ENCODE measurements around the gene PIK3CD. TPM values are rescaled to one million over a fixed set of nuclear protein-coding genes. Genes with fewer than 3 reads are reported as not detected.

The PIK3CD gene
- total and polyA plus RNA-seq, 4 donors = 1.8 to 11.3 (median 3.4) TPM

- TF ChIP-seq, protein P1, sequence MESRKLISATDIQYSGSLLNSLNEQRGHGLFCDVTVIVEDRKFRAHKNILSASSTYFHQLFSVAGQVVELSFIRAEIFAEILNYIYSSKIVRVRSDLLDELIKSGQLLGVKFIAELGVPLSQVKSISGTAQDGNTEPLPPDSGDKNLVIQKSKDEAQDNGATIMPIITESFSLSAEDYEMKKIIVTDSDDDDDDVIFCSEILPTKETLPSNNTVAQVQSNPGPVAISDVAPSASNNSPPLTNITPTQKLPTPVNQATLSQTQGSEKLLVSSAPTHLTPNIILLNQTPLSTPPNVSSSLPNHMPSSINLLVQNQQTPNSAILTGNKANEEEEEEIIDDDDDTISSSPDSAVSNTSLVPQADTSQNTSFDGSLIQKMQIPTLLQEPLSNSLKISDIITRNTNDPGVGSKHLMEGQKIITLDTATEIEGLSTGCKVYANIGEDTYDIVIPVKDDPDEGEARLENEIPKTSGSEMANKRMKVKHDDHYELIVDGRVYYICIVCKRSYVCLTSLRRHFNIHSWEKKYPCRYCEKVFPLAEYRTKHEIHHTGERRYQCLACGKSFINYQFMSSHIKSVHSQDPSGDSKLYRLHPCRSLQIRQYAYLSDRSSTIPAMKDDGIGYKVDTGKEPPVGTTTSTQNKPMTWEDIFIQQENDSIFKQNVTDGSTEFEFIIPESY (IDR thresholded peaks at IDR 0.05) = no peak
- no peak for TF ChIP-seq FOXA2 (IDR thresholded peaks at IDR 0.05)
Measured at GRCh38 chr1:9604836-9605235, 46.7 kb upstream of the PIK3CD start (continued).

DNA sequence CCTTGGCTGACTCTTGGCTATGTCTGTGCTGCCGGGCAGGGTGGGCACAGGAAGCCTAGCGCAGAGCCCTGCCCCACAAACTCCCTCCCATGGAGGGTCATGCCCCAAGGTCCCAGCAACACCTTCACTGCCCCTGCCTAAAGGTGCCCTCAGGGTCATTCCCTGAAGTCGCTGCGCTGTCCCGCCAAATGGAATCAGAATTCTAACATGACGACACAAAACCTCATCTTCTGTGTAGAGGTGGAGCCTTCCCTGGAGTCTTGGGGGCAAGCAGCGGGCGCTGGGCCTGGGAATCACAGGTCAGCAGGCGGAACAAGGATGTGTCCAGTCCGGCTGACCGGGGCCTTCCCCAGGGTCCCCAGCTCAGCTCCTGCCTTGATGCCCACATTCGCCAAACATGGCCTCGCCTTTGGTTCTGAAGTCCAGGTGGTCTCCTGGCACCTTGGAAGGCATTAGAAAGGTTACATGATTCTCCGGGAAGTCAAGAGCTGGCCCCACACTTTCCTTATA lies 45.5 kb upstream of the PIK3CD start:
- Histone ChIP-seq H3K27me3 (ENCODE audit: control insufficient read depth in 4 of 4, insufficient read depth in 4 of 4, low read length in 3 of 4) (no peaks in the 10 kb centered on the region), H3K27ac (ENCODE audit: low read depth in 1 of 2, low read length in 2 of 2) (no peak overlapping the region), H3K4me1 (ENCODE audit: control insufficient read depth in 4 of 4, insufficient read depth in 4 of 4, low read length in 3 of 4) (no peaks in the 10 kb centered on the region), H3K4me3 (ENCODE audit: low read depth in 1 of 3, low read length in 3 of 3) (no peak overlapping the region), H3K9ac (ENCODE audit: low read depth in 1 of 2, low read length in 2 of 2) (no peak overlapping the region), H3K9me3 (ENCODE audit: control insufficient read depth in 4 of 4, low read length in 3 of 4) (no peaks in the 10 kb centered on the region), H3K36me3 (ENCODE audit: control insufficient read depth in 4 of 4, insufficient read depth in 3 of 4, low read depth in 1 of 4, low read length in 3 of 4) (peaks cover 0 to 12% (median 4%) of the 10 kb centered on the region in 4 donors)
- WGBS = 98% methylated on average over 14 of the region's 14 CpGs
- TF ChIP-seq EGR1 (IDR thresholded peaks at IDR 0.05; ENCODE audit: low read depth in 2 of 2) (no peak), RAD21 (IDR thresholded peaks at IDR 0.05) (no peak), REST (IDR thresholded peaks at IDR 0.05) (no peak), FOXA1 (IDR thresholded peaks at IDR 0.05) (no peak), HNF4A (conservative IDR thresholded peaks at IDR 0.05) (no peak), FOXA2 (IDR thresholded peaks at IDR 0.05) (no peak), NR2F2 (IDR thresholded peaks at IDR 0.05) (no peak), RXRA (IDR thresholded peaks at IDR 0.05) (no peak), JUND (IDR thresholded peaks at IDR 0.05) (no peak), YY1 (IDR thresholded peaks at IDR 0.05) (no peak), TAF1 (conservative IDR thresholded peaks at IDR 0.05) (no peak), SP1 (IDR thresholded peaks at IDR 0.05) (no peak)
- TF ChIP-seq, protein P2, sequence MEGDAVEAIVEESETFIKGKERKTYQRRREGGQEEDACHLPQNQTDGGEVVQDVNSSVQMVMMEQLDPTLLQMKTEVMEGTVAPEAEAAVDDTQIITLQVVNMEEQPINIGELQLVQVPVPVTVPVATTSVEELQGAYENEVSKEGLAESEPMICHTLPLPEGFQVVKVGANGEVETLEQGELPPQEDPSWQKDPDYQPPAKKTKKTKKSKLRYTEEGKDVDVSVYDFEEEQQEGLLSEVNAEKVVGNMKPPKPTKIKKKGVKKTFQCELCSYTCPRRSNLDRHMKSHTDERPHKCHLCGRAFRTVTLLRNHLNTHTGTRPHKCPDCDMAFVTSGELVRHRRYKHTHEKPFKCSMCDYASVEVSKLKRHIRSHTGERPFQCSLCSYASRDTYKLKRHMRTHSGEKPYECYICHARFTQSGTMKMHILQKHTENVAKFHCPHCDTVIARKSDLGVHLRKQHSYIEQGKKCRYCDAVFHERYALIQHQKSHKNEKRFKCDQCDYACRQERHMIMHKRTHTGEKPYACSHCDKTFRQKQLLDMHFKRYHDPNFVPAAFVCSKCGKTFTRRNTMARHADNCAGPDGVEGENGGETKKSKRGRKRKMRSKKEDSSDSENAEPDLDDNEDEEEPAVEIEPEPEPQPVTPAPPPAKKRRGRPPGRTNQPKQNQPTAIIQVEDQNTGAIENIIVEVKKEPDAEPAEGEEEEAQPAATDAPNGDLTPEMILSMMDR (IDR thresholded peaks at IDR 0.05; ENCODE audit: low read depth, low read length, missing input control) = no peak
- TF ChIP-seq, protein P3, sequence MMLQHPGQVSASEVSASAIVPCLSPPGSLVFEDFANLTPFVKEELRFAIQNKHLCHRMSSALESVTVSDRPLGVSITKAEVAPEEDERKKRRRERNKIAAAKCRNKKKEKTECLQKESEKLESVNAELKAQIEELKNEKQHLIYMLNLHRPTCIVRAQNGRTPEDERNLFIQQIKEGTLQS (IDR thresholded peaks at IDR 0.05) = no peak
- TF ChIP-seq, protein P1 (IDR thresholded peaks at IDR 0.05) = no peak
- no peak for DNase-seq (ENCODE audit: low spot score)

All from liver (tissue), 9 donors.